Ishikawa (cell line): ENCODE results near the gene PLEKHA1.

Experiments
- EP300 ChIP-seq: IDR thresholded peaks from 2 replicates; pipeline ENCODE4 v1.6.1; 2012; ENCODE audit warnings: borderline replicate concordance
- MAX ChIP-seq: IDR thresholded peaks from 2 replicates; pipeline ENCODE4 v1.6.1; 2012

GRCh38 chr10:122455376-122456079 is 81.0 kb downstream of the PLEKHA1 start:
- no peak for TF ChIP-seq EP300
- TF ChIP-seq MAX, result no peak
